H1 (cell line): ENCODE measurements around the gene VAV2. TPM values are rescaled to one million over a fixed set of nuclear protein-coding genes. Genes with fewer than 3 reads are reported as not detected.

Experiments used
- CTCF ChIA-PET: fragments of 300-600 bp; sonication (Branson Sonifier 250); formaldehyde crosslinking; loops from one replicate; lab custom pipeline; 2021; ENCODE audit not compliant: partially characterized antibody; lab: Charles Lee
- POLR2A ChIA-PET: fragments of 300-600 bp; sonication (Branson Sonifier 250); formaldehyde crosslinking; loops from one replicate; lab custom pipeline; 2021; ENCODE audit warnings: inconsistent platforms; ENCODE audit not compliant: partially characterized antibody; lab: Charles Lee
- DNase-seq, 2 experiments: peaks; one replicate each; pipeline versions ENCODE4 v3.0.0 to v3.0.0-alpha.2; 2010 to 2022; ENCODE audit warnings: low spot score in 2 of 2, low read depth in 1 of 2, mixed read lengths in 1 of 2
- FAIRE-seq: peaks from 2 replicates; lab custom pipeline; 2011; peaks lifted over from hg19 to GRCh38; lab: Jason Lieb, UNC
- H2AFZ ChIP-seq: 2 replicates; pipeline ENCODE4 v1.8.1; 2012; ENCODE audit warnings: low read length, inconsistent platforms
- H2AK5ac ChIP-seq: 2 replicates; pipeline ENCODE4 v1.6.1; 2013; ENCODE audit warnings: low read depth, low read length
- H2BK120ac ChIP-seq: replicated peaks from 2 replicates; pipeline ENCODE3; 2013; ENCODE audit warnings: low read depth, low read length, inconsistent platforms
- H2BK12ac ChIP-seq: 2 replicates; pipeline ENCODE4 v1.6.1; 2013; ENCODE audit warnings: low read depth, low read length
- H2BK15ac ChIP-seq: 2 replicates; pipeline ENCODE4 v1.6.1; 2013; ENCODE audit warnings: low read length
- H2BK20ac ChIP-seq: 2 replicates; pipeline ENCODE4 v1.6.1; 2013; ENCODE audit warnings: low read length
- H2BK5ac ChIP-seq: 2 replicates; pipeline ENCODE4 v1.6.1; 2013; ENCODE audit warnings: low read depth, low read length
- H3K14ac ChIP-seq: 2 replicates; pipeline ENCODE4 v1.6.1; 2013; ENCODE audit warnings: inconsistent platforms; ENCODE audit not compliant: insufficient read length
- H3K18ac ChIP-seq: 2 replicates; pipeline ENCODE4 v1.6.1; 2013; ENCODE audit warnings: low read length; ENCODE audit errors: extremely low read depth
- H3K23ac ChIP-seq: 2 replicates; pipeline ENCODE4 v1.6.1; 2013; ENCODE audit warnings: inconsistent platforms; ENCODE audit not compliant: insufficient read length
- H3K23me2 ChIP-seq: 2 replicates; pipeline ENCODE4 v1.6.1; 2013; ENCODE audit warnings: low read depth, low read length
- H3K27ac ChIP-seq: 2 replicates; pipeline ENCODE4 v1.6.1; 2011; ENCODE audit warnings: low read depth, low read length, inconsistent platforms
- H3K27me3 ChIP-seq, 4 experiments: replicated peaks in 1 of 4; 1 replicate in 1 of 4; 2 replicates in 3 of 4; pipeline versions ENCODE4 v1.6.1 to v1.8.1; 2011 to 2013; ENCODE audit warnings: low read length in 3 of 4, mild to moderate bottlenecking in 3 of 4, inconsistent platforms in 2 of 4, mixed read lengths in 2 of 4, moderate library complexity in 1 of 4; ENCODE audit not compliant: control insufficient read depth in 3 of 4, insufficient read depth in 3 of 4; ENCODE audit errors: extremely low read depth in 1 of 4
- H3K36me3 ChIP-seq, 4 experiments: 2 replicates each; pipeline versions ENCODE4 v1.6.1 to v1.8.1; 2011 to 2013; ENCODE audit warnings: mild to moderate bottlenecking in 4 of 4, low read length in 3 of 4, moderate library complexity in 2 of 4, control low read depth in 1 of 4, inconsistent platforms in 1 of 4; ENCODE audit not compliant: insufficient read depth in 4 of 4, control insufficient read depth in 2 of 4
- H3K4ac ChIP-seq: replicated peaks from 2 replicates; pipeline ENCODE3; 2013; ENCODE audit warnings: low read length, low read depth, mixed read lengths, inconsistent platforms; ENCODE audit not compliant: insufficient read length
- H3K4me1 ChIP-seq, 4 experiments: replicated peaks in 1 of 4; 1 replicate in 1 of 4; 2 replicates in 3 of 4; pipeline versions ENCODE4 v1.6.1 to v1.8.1; 2011 to 2013; ENCODE audit warnings: low read length in 3 of 4, inconsistent platforms in 2 of 4, mixed read lengths in 1 of 4; ENCODE audit not compliant: insufficient read depth in 4 of 4, control insufficient read depth in 3 of 4
- H3K4me2 ChIP-seq, 2 experiments: 2 replicates each; pipeline versions ENCODE4 v1.6.1 to v1.8.1; 2011 to 2013; ENCODE audit warnings: low read depth in 2 of 2, low read length in 2 of 2, control low read depth in 1 of 2, inconsistent platforms in 1 of 2, mild to moderate bottlenecking in 1 of 2; ENCODE audit not compliant: insufficient read depth in 1 of 2
- H3K4me3 ChIP-seq, 4 experiments: fragments of 200-600, 300-600 bp in 1 of 4; sonication (generic), shearing (Covaris generic), sonication (Bioruptor Twin) in 1 of 4; 2 replicates each; pipeline versions ENCODE4 v1.5.1 to v1.8.1; 2011 to 2016; ENCODE audit warnings: low read length in 4 of 4, low read depth in 3 of 4, control low read depth in 2 of 4, inconsistent platforms in 2 of 4, mild to moderate bottlenecking in 2 of 4, mixed read lengths in 1 of 4, moderate library complexity in 1 of 4; ENCODE audit not compliant: insufficient read depth in 2 of 4; ENCODE audit errors: extremely low read depth in 1 of 4
- H3K56ac ChIP-seq: replicated peaks from 2 replicates; pipeline ENCODE3; 2013; ENCODE audit warnings: low read depth, mild to moderate bottlenecking, mixed read lengths, low read length, inconsistent platforms; ENCODE audit not compliant: insufficient read length
- H3K79me1 ChIP-seq: 2 replicates; pipeline ENCODE4 v1.6.1; 2013; ENCODE audit warnings: low read depth, low read length, control low read depth
- H3K79me2 ChIP-seq, 2 experiments: 2 replicates each; pipeline versions ENCODE4 v1.6.1 to v1.8.1; 2012 to 2013; ENCODE audit warnings: low read length in 2 of 2, mild to moderate bottlenecking in 2 of 2, inconsistent platforms in 1 of 2; ENCODE audit not compliant: insufficient read depth in 2 of 2, control insufficient read depth in 1 of 2
- H3K9ac ChIP-seq, 4 experiments: replicated peaks in 1 of 4; 1 replicate in 1 of 4; 2 replicates in 3 of 4; pipeline versions ENCODE4 v1.6.1 to v1.8.1; 2011 to 2013; ENCODE audit warnings: low read depth in 3 of 4, low read length in 3 of 4, control low read depth in 2 of 4, mild to moderate bottlenecking in 2 of 4, moderate library complexity in 2 of 4, inconsistent platforms in 1 of 4; ENCODE audit errors: extremely low read depth in 1 of 4
- H3K9me3 ChIP-seq, 2 experiments: 2 replicates each; pipeline versions ENCODE4 v1.6.1 to v1.8.1; 2012 to 2013; ENCODE audit warnings: mild to moderate bottlenecking in 2 of 2, moderate library complexity in 2 of 2, control low read depth in 1 of 2, inconsistent platforms in 1 of 2, low read depth in 1 of 2, low read length in 1 of 2, mixed read lengths in 1 of 2; ENCODE audit not compliant: insufficient read depth in 2 of 2
- H4K20me1 ChIP-seq, 2 experiments: replicated peaks in 1 of 2; 2 replicates each; pipeline versions ENCODE3 to v1.8.1; 2011 to 2013; ENCODE audit warnings: inconsistent platforms in 2 of 2, low read length in 2 of 2, mild to moderate bottlenecking in 1 of 2; ENCODE audit not compliant: insufficient read depth in 2 of 2, control insufficient read depth in 1 of 2
- H4K5ac ChIP-seq: 2 replicates; pipeline ENCODE4 v1.6.1; 2013; ENCODE audit warnings: low read length, low read depth, mixed read lengths, inconsistent platforms; ENCODE audit not compliant: insufficient read length
- H4K8ac ChIP-seq: 2 replicates; pipeline ENCODE4 v1.8.0; 2013; ENCODE audit warnings: mild to moderate bottlenecking, moderate library complexity, low read length, inconsistent platforms; ENCODE audit not compliant: insufficient read depth; ENCODE audit errors: extremely low read depth
- H4K91ac ChIP-seq: replicated peaks from 2 replicates; pipeline ENCODE3; 2013; ENCODE audit warnings: low read length, mixed read lengths, inconsistent platforms; ENCODE audit not compliant: insufficient read length
- BACH1 ChIP-seq: IDR thresholded peaks from 2 replicates; pipeline ENCODE4 v1.6.1; 2012; ENCODE audit warnings: low read length, improper control_type of control experiment
- BCL11A ChIP-seq, 2 experiments: IDR thresholded peaks; one replicate each; pipeline ENCODE4 v1.6.1; 2011; ENCODE audit warnings: low read depth in 2 of 2, low read length in 2 of 2, mild to moderate bottlenecking in 2 of 2
- EP300 ChIP-seq, 2 experiments: IDR thresholded peaks; 1 replicate in 1 of 2; 2 replicates in 1 of 2; pipeline ENCODE4 v1.6.1; 2011 to 2012; ENCODE audit warnings: low read depth in 2 of 2, low read length in 2 of 2, mild to moderate bottlenecking in 2 of 2, borderline replicate concordance in 1 of 2, inconsistent platforms in 1 of 2, moderate library complexity in 1 of 2
- FOSL1 ChIP-seq: IDR thresholded peaks from 2 replicates; pipeline ENCODE4 v1.6.1; 2011; ENCODE audit warnings: mild to moderate bottlenecking, low read depth, low read length, moderate library complexity; ENCODE audit not compliant: insufficient read depth
- GABPA ChIP-seq: IDR thresholded peaks from 2 replicates; pipeline ENCODE4 v1.6.1; 2011; ENCODE audit warnings: mild to moderate bottlenecking, low read length, moderate library complexity, borderline replicate concordance; ENCODE audit not compliant: insufficient read depth
- HDAC2 ChIP-seq, 2 experiments: fragments of 300-600 bp in 1 of 2; sonication (generic) in 1 of 2; IDR thresholded peaks; 2 replicates each; pipeline ENCODE4 v1.6.1; 2011 to 2012; ENCODE audit warnings: low read depth in 2 of 2, low read length in 2 of 2, mild to moderate bottlenecking in 2 of 2, moderate library complexity in 2 of 2, borderline replicate concordance in 1 of 2, inconsistent platforms in 1 of 2
- RXRA ChIP-seq: IDR thresholded peaks from 2 replicates; pipeline ENCODE4 v1.6.1; 2011; ENCODE audit warnings: low read depth, mild to moderate bottlenecking, low read length, moderate library complexity; ENCODE audit not compliant: insufficient read depth
- SAP30 ChIP-seq: fragments of 300-600 bp; sonication (generic); IDR thresholded peaks from 2 replicates; pipeline ENCODE4 v1.7.1; 2012; ENCODE audit warnings: low read length, moderate library complexity, mild to moderate bottlenecking, inconsistent platforms; ENCODE audit not compliant: insufficient read depth, insufficient replicate concordance
- SIRT6 ChIP-seq: IDR thresholded peaks from one replicate; pipeline ENCODE4 v1.7.1; 2012; ENCODE audit warnings: low read length, inconsistent platforms
- SIX5 ChIP-seq: IDR thresholded peaks from 2 replicates; pipeline ENCODE4 v1.6.1; 2011; ENCODE audit warnings: mild to moderate bottlenecking, low read depth, low read length
- TAF7 ChIP-seq: optimal IDR thresholded peaks from 2 replicates; pipeline ENCODE3; 2011; ENCODE audit warnings: low read depth, mild to moderate bottlenecking, inconsistent platforms, low read length, moderate library complexity, borderline replicate concordance
- TEAD4 ChIP-seq: IDR thresholded peaks from 2 replicates; pipeline ENCODE4 v1.6.1; 2012; ENCODE audit warnings: low read depth, low read length, inconsistent platforms, mixed read lengths
- WGBS, 2 experiments: shearing (Covaris generic) in 1 of 2; methylation state at CpG; one replicate each; pipeline versions ENCODE4 v1.1.6 to v1.1.7; 2013 to 2015; ENCODE audit warnings: low lambda C conversion rate in 2 of 2, mixed read lengths in 2 of 2, inconsistent platforms in 1 of 2, low coverage in 1 of 2, missing lambda C conversion rate in 1 of 2; ENCODE audit not compliant: insufficient replicate concordance in 2 of 2, insufficient coverage in 1 of 2, insufficient read length in 1 of 2; ENCODE audit errors: extremely low coverage in 1 of 2, missing lambda C conversion rate in 1 of 2; 5-methylcytosine and 5-hydroxymethylcytosine counted together
- polyA plus RNA-seq, 7 experiments: library from polyadenylated mRNA; depleted of rRNA in 3 of 7; stranded (reverse) in 5 of 7; unstranded in 2 of 7; fragments of >200 nt in 5 of 7; fragments of 200-250 nt in 2 of 7; gene quantifications; 1 replicate in 5 of 7; 2 replicates in 1 of 7; 4 replicates in 1 of 7; pipeline versions ENCODE4 v1.2.1 to v1.2.3, GENCODE V29; 2011 to 2013; ENCODE audit warnings: missing spikeins in 2 of 7, mixed read lengths in 2 of 7
- total RNA-seq: library from RNA; stranded (reverse); fragmentation: NEBNext Ultra II Directional; extraction: Animal tissue kit (Norgen Biotek cat#: 25700); gene quantifications from 2 replicates; pipeline ENCODE4 v1.2.1, GENCODE V29; 2021

The VAV2 gene
- total and polyA plus RNA-seq, 2 of the 8 experiments (the other 6 are each of a cell fraction or from before 2014, with no cell fraction given) = 13.6 to 37.6 TPM

DNA sequence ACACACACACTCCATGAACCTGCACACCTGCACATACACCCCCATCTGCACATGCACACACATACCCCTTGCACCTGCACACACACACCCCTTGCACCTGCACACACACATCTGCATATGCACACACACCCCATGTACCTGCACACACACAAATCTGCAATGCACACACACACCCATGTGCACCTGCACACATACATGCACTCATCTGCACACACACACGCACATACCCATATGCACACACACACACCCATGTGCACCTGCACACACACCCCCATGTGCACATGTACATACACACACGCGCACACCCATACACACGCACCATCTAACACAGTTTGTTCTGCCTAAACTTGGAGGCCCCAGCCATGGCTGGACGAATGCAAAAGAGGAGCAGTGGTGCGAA, 138.1 kb downstream of the VAV2 start:
- Histone ChIP-seq H3K27me3 (no peaks in the 10 kb centered on the region), H3K4ac (no peak overlapping the region), H3K9ac (no peak overlapping the region), H2AFZ (no peak overlapping the region), H2BK120ac (no peak overlapping the region), H3K79me2 (peaks cover 0 to 7% of the 10 kb centered on the region in 2 experiments; a peak in 1 of 4 replicates), H4K91ac (peak overlapping the region; percentile 71), H3K23ac (no peak overlapping the region), H2BK15ac (no peak overlapping the region), H3K18ac (no peak overlapping the region), H2BK20ac (no peak overlapping the region), H4K8ac (no peak overlapping the region), H3K36me3 (peaks cover 0 to 2% (median 0%) of the 10 kb centered on the region in 4 experiments; a peak in 1 of 8 replicates), H2BK12ac (no peak overlapping the region), H4K5ac (no peak overlapping the region), H3K14ac (no peak overlapping the region), H3K27ac (no peak overlapping the region), H3K23me2 (peaks cover 10% of the 10 kb centered on the region; the same call in 1 of the 2 replicates), H3K79me1 (peaks cover 22% of the 10 kb centered on the region), H3K9me3 (no peaks in the 10 kb centered on the region; a peak in 1 of 4 replicates), H4K20me1 (peaks cover 6 to 13% of the 10 kb centered on the region in 2 experiments), H3K56ac (no peak overlapping the region), H2BK5ac (no peak overlapping the region; the same call in 1 of the 2 replicates), H3K4me3 (no peak overlapping the region), H3K4me1 (no peaks in the 10 kb centered on the region; a peak in 3 of 7 replicates), H2AK5ac (no peak overlapping the region), H3K4me2 (no peak overlapping the region)
- WGBS, 2 experiments = 93% methylated on average over 6 of the region's 6 CpGs; no CpG with 5 or more reads in 1 of the 2 experiments
- ChIA-PET POLR2A (no interaction called here), CTCF (no interaction called here)
- DNase-seq (no peak), FAIRE-seq (no peak)
- TF ChIP-seq EP300 (IDR thresholded peaks at IDR 0.05; ENCODE audit: borderline replicate concordance in 1 of 2, low read depth in 2 of 2, low read length in 2 of 2) = no peak
- TF ChIP-seq TAF7 = no peak
- no peak for TF ChIP-seq SAP30
- no peak for TF ChIP-seq GABPA
- TF ChIP-seq SIX5 = no peak
- TF ChIP-seq BACH1 = no peak
- TF ChIP-seq TEAD4 = no peak
- no peak for TF ChIP-seq FOSL1
- no peak for TF ChIP-seq RXRA
- TF ChIP-seq HDAC2 (IDR thresholded peaks at IDR 0.05; ENCODE audit: borderline replicate concordance in 1 of 2, low read depth in 2 of 2, low read length in 2 of 2) = no peak
- no peak for TF ChIP-seq BCL11A (IDR thresholded peaks at IDR 0.05; ENCODE audit: low read depth in 2 of 2, low read length in 2 of 2)
- no peak for TF ChIP-seq SIRT6
